CD4-positive, alpha-beta memory T cell (primary cell): ENCODE results near the gene HSPB6. TPM values are rescaled to one million over a fixed set of nuclear protein-coding genes. Genes with fewer than 3 reads are reported as not detected.
A peak's percentile ranks its signal among the peaks of the same experiment; 100 is the strongest.

Experiments
- CTCF ChIA-PET: fragments of 350-600 bp; sonication (Branson Sonifier 250); formaldehyde crosslinking; loops from one replicate; lab custom pipeline; 2021; ENCODE audit warnings: inconsistent platforms; ENCODE audit not compliant: partially characterized antibody; lab: Charles Lee
- POLR2A ChIA-PET: fragments of 350-600 bp; sonication (Branson Sonifier 250); formaldehyde crosslinking; loops from one replicate; lab custom pipeline; 2021; ENCODE audit not compliant: partially characterized antibody; lab: Charles Lee
- DNase-seq, 5 donors: peaks; one replicate each; pipeline versions ENCODE4 v3.0.0 to v3.0.0-alpha.2; 2020 to 2022; ENCODE audit warnings: mixed read lengths in 1 of 5
- H3K27ac ChIP-seq: one replicate; pipeline ENCODE4 v1.7.0; 2013; ENCODE audit warnings: low read depth, low read length
- H3K27me3 ChIP-seq: 2 replicates; pipeline ENCODE4 v1.7.0; 2013; ENCODE audit warnings: mild to moderate bottlenecking, low read length, moderate library complexity; ENCODE audit not compliant: insufficient read depth
- H3K36me3 ChIP-seq: 2 replicates; pipeline ENCODE4 v1.7.0; 2013; ENCODE audit warnings: mild to moderate bottlenecking, low read length, moderate library complexity; ENCODE audit not compliant: insufficient read depth
- H3K4me1 ChIP-seq: 2 replicates; pipeline ENCODE4 v1.7.0; 2013; ENCODE audit warnings: mild to moderate bottlenecking, low read length, moderate library complexity; ENCODE audit not compliant: insufficient read depth
- H3K4me3 ChIP-seq, 2 donors: one replicate each; pipeline ENCODE4 v1.7.0; 2013; ENCODE audit warnings: low read length in 2 of 2, mild to moderate bottlenecking in 1 of 2
- H3K9me3 ChIP-seq, 2 donors: one replicate each; pipeline ENCODE4 v1.7.0; 2013; ENCODE audit warnings: low read length in 2 of 2, control low read depth in 1 of 2; ENCODE audit not compliant: control insufficient read depth in 1 of 2
- H3K27ac Mint-ChIP-seq, 7 donors: one replicate each; pipeline ENCODE4 v1.8.0; 2020 to 2021; ENCODE audit warnings: mixed read lengths in 7 of 7, mild to moderate bottlenecking in 6 of 7, inconsistent platforms in 3 of 7, moderate library complexity in 3 of 7
- H3K27me3 Mint-ChIP-seq, 2 donors: one replicate each; pipeline ENCODE4 v1.8.0; 2020 to 2021; ENCODE audit warnings: mixed read lengths in 2 of 2
- H3K36me3 Mint-ChIP-seq, 2 donors: one replicate each; pipeline ENCODE4 v1.8.0; 2020 to 2021; ENCODE audit warnings: mixed read lengths in 2 of 2, inconsistent platforms in 1 of 2, mild to moderate bottlenecking in 1 of 2
- H3K4me1 Mint-ChIP-seq, 4 donors: one replicate each; pipeline ENCODE4 v1.8.0; 2020 to 2021; ENCODE audit warnings: mixed read lengths in 4 of 4, mild to moderate bottlenecking in 1 of 4
- H3K4me3 Mint-ChIP-seq, 8 donors: one replicate each; pipeline ENCODE4 v1.8.0; 2020 to 2021; ENCODE audit warnings: mixed read lengths in 8 of 8, mild to moderate bottlenecking in 7 of 8, moderate library complexity in 6 of 8, inconsistent platforms in 3 of 8
- H3K9me3 Mint-ChIP-seq, 8 donors: one replicate each; pipeline ENCODE4 v1.8.0; 2020 to 2021; ENCODE audit warnings: mixed read lengths in 8 of 8, mild to moderate bottlenecking in 5 of 8, inconsistent platforms in 3 of 8, moderate library complexity in 1 of 8
- intact Hi-C: fragments of 100-400 bp; cut with micrococcal nuclease; formaldehyde crosslinking; loops from one replicate; pipeline ENCODE4 v1.15.1; 2023
- polyA plus RNA-seq, 2 donors: library from polyadenylated mRNA; unstranded; fragments of 300-500 nt; fragmentation: Illumina TruSeq; gene quantifications; one replicate each; pipeline ENCODE4 v1.2.3, GENCODE V29; 2021
- total RNA-seq, 2 experiments: library from RNA; stranded (reverse); gene quantifications; one replicate each; pipeline ENCODE4 v1.2.3, GENCODE V29; 2021

The HSPB6 gene
- total and polyA plus RNA-seq, 4 experiments from 2014 or later: not detected

DNA sequence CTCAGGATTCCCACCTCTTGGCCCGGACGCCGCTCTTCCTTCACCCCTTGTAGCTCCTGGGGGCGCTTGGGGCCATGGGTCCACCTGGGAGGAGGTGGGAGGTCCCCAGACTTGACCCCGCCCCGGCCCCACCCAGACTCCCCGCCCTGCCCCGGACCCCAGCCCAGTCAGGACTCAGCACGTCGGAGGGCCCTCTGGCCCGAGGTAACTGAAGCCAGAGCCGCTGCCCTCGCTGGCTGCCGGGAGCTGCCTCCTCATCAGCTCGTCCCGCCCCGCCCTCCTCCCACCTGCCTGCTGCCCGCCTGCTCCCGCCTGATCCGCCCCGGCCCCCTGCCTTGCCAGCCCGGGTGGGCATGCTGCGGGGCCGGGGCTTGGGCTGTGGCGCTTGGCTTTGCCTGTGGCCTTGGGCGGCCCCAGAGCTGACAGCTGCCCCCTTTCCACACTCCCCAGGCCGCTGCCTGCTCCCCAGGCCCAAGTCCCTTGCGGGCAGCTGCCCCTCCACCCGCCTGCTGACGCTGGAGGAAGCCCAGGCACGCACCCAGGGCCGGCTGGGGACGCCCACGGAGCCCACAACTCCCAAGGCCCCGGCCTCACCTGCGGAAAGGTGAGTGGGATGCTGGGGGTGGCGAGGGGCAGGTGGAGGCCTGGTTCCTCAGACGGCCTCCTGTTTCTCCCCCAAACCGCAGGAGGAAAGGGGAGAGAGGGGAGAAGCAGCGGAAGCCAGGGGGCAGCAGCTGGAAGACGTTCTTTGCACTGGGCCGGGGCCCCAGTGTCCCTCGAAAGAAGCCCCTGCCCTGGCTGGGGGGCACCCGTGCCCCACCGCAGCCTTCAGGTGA lies 27.9 kb upstream of the HSPB6 start:
- Histone ChIP-seq H3K36me3 (peaks cover 8% of the 10 kb centered on the region), H3K27ac (no peak overlapping the region), H3K27me3 (no peaks in the 10 kb centered on the region), H3K4me3 (no peak overlapping the region), H3K4me1 (no peaks in the 10 kb centered on the region), H3K9me3 (no peaks in the 10 kb centered on the region)
- Mint-ChIP-seq H3K36me3 (peaks cover 7 to 17% of the 10 kb centered on the region in 2 donors), H3K27me3 (no peaks in the 10 kb centered on the region), H3K4me1 (peaks cover 0 to 1% (median 0%) of the 10 kb centered on the region in 4 donors), H3K9me3 (peaks cover 0 to 2% (median 0%) of the 10 kb centered on the region in 8 donors), H3K4me3 (no peak overlapping the region), H3K27ac (no peak overlapping the region)
- intact Hi-C loops: no loop called here
- DNase-seq: no peak
- ChIA-PET CTCF (no interaction called here), POLR2A (no interaction called here)

DNA sequence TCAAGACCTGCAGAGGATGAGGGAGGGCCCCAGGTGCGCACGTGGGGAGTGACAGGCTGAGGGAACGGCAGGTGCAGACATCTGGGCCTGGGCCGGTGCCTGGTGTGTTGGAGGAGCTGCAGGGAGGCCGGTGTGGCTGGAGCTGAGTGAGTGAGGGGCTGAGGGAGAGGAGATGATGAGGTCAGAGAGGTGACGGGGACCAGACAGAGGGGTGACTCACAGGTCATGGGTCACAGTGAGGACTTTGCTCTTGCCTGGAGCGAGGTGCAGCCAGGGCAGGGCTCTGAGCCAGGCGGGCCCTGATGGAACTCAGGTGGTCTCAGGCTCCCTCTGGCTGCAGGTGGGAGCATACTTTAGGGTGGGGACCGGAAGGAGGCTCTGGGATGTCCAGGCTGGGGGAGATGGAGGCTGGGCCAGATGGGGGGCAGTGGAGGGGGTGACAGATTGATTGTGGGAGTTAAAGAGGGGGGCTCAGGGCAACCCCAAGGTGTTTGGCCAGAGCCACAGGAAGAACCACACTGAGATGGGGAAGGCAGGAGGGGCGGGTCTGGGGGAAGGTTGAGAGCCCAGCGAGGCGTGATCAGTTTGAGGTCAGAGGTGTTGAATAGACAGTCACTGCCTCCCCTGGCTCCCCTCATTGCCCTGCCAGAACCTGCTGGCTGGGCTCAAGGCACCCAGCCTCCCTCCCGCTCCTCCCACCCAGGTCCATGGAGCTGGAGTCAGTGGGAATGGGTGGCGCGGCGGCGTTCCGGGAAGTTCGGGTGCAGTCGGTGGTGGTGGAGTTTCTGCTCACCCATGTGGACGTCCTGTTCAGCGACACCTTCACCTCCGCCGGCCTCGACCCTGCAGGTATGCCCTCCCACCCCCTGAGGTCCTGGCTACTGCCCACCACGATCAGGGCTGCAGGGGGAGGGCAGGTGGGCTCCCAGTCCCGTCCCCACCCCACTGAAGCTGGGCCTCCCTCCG lies 26.9 kb upstream of the HSPB6 start:
- no peak overlapping the region for H3K4me3 Mint-ChIP-seq
- Histone ChIP-seq H3K27me3 (no peaks in the 10 kb centered on the region), H3K4me3 (no peak overlapping the region), H3K27ac (no peak overlapping the region), H3K36me3 (peaks cover 8% of the 10 kb centered on the region), H3K4me1 (no peaks in the 10 kb centered on the region), H3K9me3 (no peaks in the 10 kb centered on the region)
- H3K4me1 Mint-ChIP-seq: peaks cover 0 to 1% (median 0%) of the 10 kb centered on the region in 4 donors
- intact Hi-C loops: no loop called here
- peaks cover 0 to 2% (median 0%) of the 10 kb centered on the region in 8 donors for H3K9me3 Mint-ChIP-seq
- H3K36me3 Mint-ChIP-seq: peaks cover 7 to 19% of the 10 kb centered on the region in 2 donors
- no peak for DNase-seq
- POLR2A ChIA-PET: no interaction called here
- H3K27me3 Mint-ChIP-seq: no peaks in the 10 kb centered on the region
- CTCF ChIA-PET: no interaction called here
- no peak overlapping the region for H3K27ac Mint-ChIP-seq

DNA sequence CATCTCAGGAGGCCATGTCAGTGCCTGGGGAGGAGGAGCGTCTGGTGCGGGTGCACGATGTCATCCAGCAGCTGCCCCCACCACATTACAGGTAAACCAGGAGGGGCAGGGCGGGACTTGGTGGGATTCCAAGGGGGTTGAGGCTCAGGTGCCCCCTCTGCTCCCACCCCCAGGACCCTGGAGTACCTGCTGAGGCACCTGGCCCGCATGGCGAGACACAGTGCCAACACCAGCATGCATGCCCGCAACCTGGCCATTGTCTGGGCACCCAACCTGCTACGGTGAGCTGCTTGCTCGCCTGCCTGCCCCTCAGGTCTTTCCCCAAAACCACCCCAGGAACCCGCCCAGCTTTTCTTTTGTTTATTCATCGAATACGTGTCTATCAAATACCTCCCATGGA lies 25.8 kb upstream of the HSPB6 start:
- Histone ChIP-seq H3K9me3 (no peaks in the 10 kb centered on the region), H3K36me3 (peaks cover 8% of the 10 kb centered on the region), H3K4me3 (no peak overlapping the region), H3K4me1 (no peaks in the 10 kb centered on the region), H3K27ac (no peak overlapping the region), H3K27me3 (no peaks in the 10 kb centered on the region)
- no peak for DNase-seq
- peak overlapping the region in 2 of 7 donors; percentile 6 to 51 for H3K27ac Mint-ChIP-seq
- intact Hi-C loops: no loop called here
- CTCF ChIA-PET: no interaction called here
- no peaks in the 10 kb centered on the region for H3K27me3 Mint-ChIP-seq
- peaks cover 0 to 2% (median 0%) of the 10 kb centered on the region in 8 donors for H3K9me3 Mint-ChIP-seq
- no peak overlapping the region for H3K4me3 Mint-ChIP-seq
- POLR2A ChIA-PET: no interaction called here
- H3K36me3 Mint-ChIP-seq: peaks cover 7 to 19% of the 10 kb centered on the region in 2 donors
- H3K4me1 Mint-ChIP-seq: peaks cover 0 to 4% (median under 1%) of the 10 kb centered on the region in 4 donors

DNA sequence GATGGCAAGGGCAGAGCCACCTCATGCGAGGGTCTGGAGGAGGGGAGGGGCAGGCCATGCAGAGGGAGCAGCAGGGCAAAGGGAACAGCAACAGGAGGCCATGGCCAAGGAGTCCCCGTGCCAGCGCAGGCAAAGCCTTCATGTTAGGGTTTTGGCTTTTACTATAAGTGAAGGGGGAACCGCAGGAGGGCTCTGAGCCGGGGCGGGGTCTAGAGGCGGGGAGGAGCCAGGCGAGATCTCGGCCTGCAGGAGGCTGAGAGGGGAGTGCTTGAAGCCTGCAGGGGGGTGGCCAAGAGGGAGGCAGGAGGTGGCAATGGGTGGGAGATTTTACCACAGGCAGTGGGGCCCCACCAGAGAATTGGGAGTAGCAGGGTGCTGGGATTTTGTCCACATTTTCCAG lies 24.8 kb upstream of the HSPB6 start:
- DNase-seq: no peak
- peaks cover 7 to 23% of the 10 kb centered on the region in 2 donors for H3K36me3 Mint-ChIP-seq
- H3K9me3 Mint-ChIP-seq: peaks cover 0 to 2% (median 0%) of the 10 kb centered on the region in 8 donors
- POLR2A ChIA-PET: no interaction called here
- Histone ChIP-seq H3K27me3 (no peaks in the 10 kb centered on the region), H3K36me3 (peaks cover 8% of the 10 kb centered on the region), H3K27ac (no peak overlapping the region), H3K9me3 (no peaks in the 10 kb centered on the region), H3K4me1 (no peaks in the 10 kb centered on the region), H3K4me3 (no peak overlapping the region)
- CTCF ChIA-PET: no interaction called here
- H3K27ac Mint-ChIP-seq: peak overlapping the region in 1 of 7 donors; percentile 76
- H3K4me1 Mint-ChIP-seq: peaks cover 4 to 14% (median 6%) of the 10 kb centered on the region in 4 donors
- intact Hi-C loops: no loop called here
- no peaks in the 10 kb centered on the region for H3K27me3 Mint-ChIP-seq
- no peak overlapping the region for H3K4me3 Mint-ChIP-seq

DNA sequence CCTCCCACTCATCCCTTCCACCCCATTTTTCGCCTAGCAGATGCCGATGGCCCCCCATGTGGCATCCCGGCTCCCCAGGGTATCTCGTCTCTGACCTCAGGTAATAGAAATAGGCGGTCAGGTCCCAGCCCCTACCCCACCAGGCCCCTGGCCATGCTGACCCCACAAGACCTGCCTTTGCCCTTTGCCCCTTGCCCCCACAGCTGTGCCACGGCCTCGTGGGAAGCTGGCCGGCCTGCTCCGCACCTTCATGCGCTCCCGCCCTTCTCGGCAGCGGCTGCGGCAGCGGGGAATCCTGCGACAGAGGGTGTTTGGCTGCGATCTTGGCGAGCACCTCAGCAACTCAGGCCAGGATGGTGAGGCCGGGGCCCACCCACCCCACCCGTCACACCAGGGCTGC lies 23.9 kb upstream of the HSPB6 start:
- Histone ChIP-seq H3K27ac (no peak overlapping the region), H3K27me3 (no peaks in the 10 kb centered on the region), H3K36me3 (peaks cover 8% of the 10 kb centered on the region), H3K4me3 (no peak overlapping the region), H3K4me1 (peaks cover 6% of the 10 kb centered on the region), H3K9me3 (no peaks in the 10 kb centered on the region)
- DNase-seq: no peak
- no peaks in the 10 kb centered on the region for H3K27me3 Mint-ChIP-seq
- H3K36me3 Mint-ChIP-seq: peaks cover 7 to 24% of the 10 kb centered on the region in 2 donors
- no peak overlapping the region for H3K27ac Mint-ChIP-seq
- peaks cover 7 to 20% (median 12%) of the 10 kb centered on the region in 4 donors for H3K4me1 Mint-ChIP-seq
- no peak overlapping the region for H3K4me3 Mint-ChIP-seq
- ChIA-PET POLR2A (no interaction called here), CTCF (no interaction called here)
- intact Hi-C loops: no loop called here
- peaks cover 0 to 1% (median 0%) of the 10 kb centered on the region in 8 donors for H3K9me3 Mint-ChIP-seq

DNA sequence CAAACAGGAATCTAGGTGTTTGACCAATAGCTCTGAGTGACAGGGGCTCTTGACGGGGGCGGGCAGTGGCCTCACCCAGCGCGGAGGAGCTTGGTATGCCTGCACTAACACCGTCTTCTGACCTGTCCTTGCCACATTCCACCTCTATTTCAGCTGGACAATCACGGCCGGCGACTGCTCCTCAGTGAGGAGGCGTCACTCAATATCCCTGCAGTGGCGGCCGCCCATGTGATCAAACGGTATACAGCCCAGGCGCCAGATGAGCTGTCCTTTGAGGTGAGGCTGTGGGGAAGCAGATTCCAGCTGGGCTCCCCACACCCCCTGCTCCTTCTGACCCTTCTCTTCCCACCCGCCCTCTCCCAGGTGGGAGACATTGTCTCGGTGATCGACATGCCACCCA lies 23.2 kb upstream of the HSPB6 start:
- no peaks in the 10 kb centered on the region for H3K9me3 Mint-ChIP-seq
- peaks cover 8% of the 10 kb centered on the region for H3K4me1 ChIP-seq
- H3K27ac Mint-ChIP-seq: no peak overlapping the region
- H3K4me3 ChIP-seq: no peak overlapping the region
- no peaks in the 10 kb centered on the region for H3K27me3 Mint-ChIP-seq
- H3K27me3 ChIP-seq: no peaks in the 10 kb centered on the region
- H3K9me3 ChIP-seq: no peaks in the 10 kb centered on the region
- H3K36me3 ChIP-seq: peaks cover 8% of the 10 kb centered on the region
- POLR2A ChIA-PET: no interaction called here
- H3K27ac ChIP-seq: no peak overlapping the region
- intact Hi-C loops: no loop called here
- H3K36me3 Mint-ChIP-seq: peaks cover 7 to 24% of the 10 kb centered on the region in 2 donors
- H3K4me3 Mint-ChIP-seq: no peak overlapping the region
- peaks cover 8 to 23% (median 13%) of the 10 kb centered on the region in 4 donors for H3K4me1 Mint-ChIP-seq
- CTCF ChIA-PET: no interaction called here
- no peak for DNase-seq

DNA sequence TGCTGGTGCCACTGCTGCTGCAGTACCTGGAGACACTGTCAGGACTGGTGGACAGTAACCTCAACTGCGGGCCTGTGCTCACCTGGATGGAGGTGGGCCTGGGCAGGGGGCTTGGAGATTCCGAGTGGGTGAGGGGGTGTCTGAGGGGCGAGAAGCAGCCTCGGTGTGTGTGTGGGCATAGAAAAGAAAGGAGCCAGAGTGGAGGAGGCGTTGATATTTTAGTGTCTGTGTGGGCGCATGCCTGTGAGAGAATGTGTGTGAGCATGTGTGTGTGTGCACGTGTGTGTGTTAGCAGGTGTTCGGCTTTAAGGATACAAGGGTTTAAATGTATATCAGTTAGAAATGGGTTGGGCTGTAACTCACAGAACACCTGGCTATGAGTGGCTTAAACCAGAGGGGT lies 22.2 kb upstream of the HSPB6 start:
- H3K27me3 ChIP-seq: no peaks in the 10 kb centered on the region
- Mint-ChIP-seq H3K36me3 (peaks cover 7 to 24% of the 10 kb centered on the region in 2 donors), H3K4me3 (no peak overlapping the region), H3K9me3 (no peaks in the 10 kb centered on the region), H3K4me1 (peaks cover 11 to 33% (median 21%) of the 10 kb centered on the region in 4 donors), H3K27ac (no peak overlapping the region), H3K27me3 (no peaks in the 10 kb centered on the region)
- ChIA-PET CTCF (no interaction called here), POLR2A (no interaction called here)
- H3K36me3 ChIP-seq: peaks cover 8% of the 10 kb centered on the region
- H3K4me3 ChIP-seq: no peak overlapping the region
- H3K27ac ChIP-seq: no peak overlapping the region
- intact Hi-C loops: no loop called here
- no peaks in the 10 kb centered on the region for H3K9me3 ChIP-seq
- H3K4me1 ChIP-seq: peaks cover 15% of the 10 kb centered on the region
- no peak for DNase-seq
